GM12878 (cell line): ENCODE results near the gene PSMB3. TPM values are rescaled to one million over a fixed set of nuclear protein-coding genes. Genes with fewer than 3 reads are reported as not detected.
A peak's percentile ranks its signal among the peaks of the same experiment; 100 is the strongest.

Source experiments
- ASH2L ChIP-seq: fragments of 300-600, 200-600 bp; sonication (generic); IDR thresholded peaks from 2 replicates; pipeline ENCODE4 v1.6.1; 2017; ENCODE audit warnings: low read depth, mild to moderate bottlenecking, borderline replicate concordance
- BCL3 ChIP-seq: IDR thresholded peaks from 2 replicates; pipeline ENCODE4 v1.6.1; 2011; ENCODE audit warnings: borderline replicate concordance, low read depth, mild to moderate bottlenecking, moderate library complexity, low read length; ENCODE audit not compliant: insufficient read depth, poor library complexity, severe bottlenecking
- BHLHE40 ChIP-seq, 2 experiments: fragments of 450-650 bp in 1 of 2; IDR thresholded peaks; 2 replicates each; pipeline ENCODE4 v1.6.1; 2011 to 2017; ENCODE audit warnings: low read depth in 2 of 2, borderline replicate concordance in 1 of 2, improper control_type of control experiment in 1 of 2, low read length in 1 of 2, mild to moderate bottlenecking in 1 of 2
- CBFB ChIP-seq: IDR thresholded peaks from 2 replicates; pipeline ENCODE4 v1.6.1; 2016; ENCODE audit warnings: antibody characterized with exemption, low read depth
- CREM ChIP-seq: IDR thresholded peaks from 2 replicates; pipeline ENCODE4 v1.6.1; 2014; ENCODE audit warnings: antibody characterized with exemption, low read depth
- ESRRA ChIP-seq: IDR thresholded peaks from 2 replicates; pipeline ENCODE4 v1.6.1; 2012; ENCODE audit warnings: mild to moderate bottlenecking, low read length, improper control_type of control experiment
- FOXM1 ChIP-seq: IDR thresholded peaks from 2 replicates; pipeline ENCODE4 v1.6.1; 2012; ENCODE audit warnings: low read depth, mild to moderate bottlenecking, inconsistent platforms, low read length, moderate library complexity
- JUNB ChIP-seq: IDR thresholded peaks from 2 replicates; pipeline ENCODE4 v1.6.1; 2016; ENCODE audit warnings: antibody characterized with exemption, mild to moderate bottlenecking
- LARP7 ChIP-seq: fragments of 450-650 bp; IDR thresholded peaks from 2 replicates; pipeline ENCODE4 v1.6.1; 2017; ENCODE audit warnings: mild to moderate bottlenecking
- MEF2A ChIP-seq: IDR thresholded peaks from 2 replicates; pipeline ENCODE4 v1.6.1; 2011; ENCODE audit warnings: low read depth, mild to moderate bottlenecking, low read length, moderate library complexity; ENCODE audit not compliant: insufficient read depth
- MXI1 ChIP-seq: fragments of 150-350 bp; IDR thresholded peaks from 2 replicates; pipeline ENCODE4 v1.6.1; 2011; ENCODE audit warnings: low read depth, mild to moderate bottlenecking, inconsistent platforms, low read length, improper control_type of control experiment
- NFXL1 ChIP-seq: fragments of 450-650 bp; IDR thresholded peaks from 2 replicates; pipeline ENCODE4 v1.6.1; 2017; ENCODE audit warnings: antibody characterized with exemption, mild to moderate bottlenecking, borderline replicate concordance
- NR2C1 ChIP-seq: fragments of 450-650 bp; IDR thresholded peaks from 2 replicates; pipeline ENCODE4 v1.6.1; 2017; ENCODE audit warnings: antibody characterized with exemption, mild to moderate bottlenecking, moderate library complexity
- PML ChIP-seq: IDR thresholded peaks from 2 replicates; pipeline ENCODE4 v1.6.1; 2012; ENCODE audit warnings: low read length, inconsistent platforms
- POLR2AphosphoS2 ChIP-seq: IDR thresholded peaks from 2 replicates; pipeline ENCODE4 v1.6.1; 2011; ENCODE audit warnings: low read depth, mild to moderate bottlenecking, low read length, improper control_type of control experiment, moderate library complexity
- RELB ChIP-seq: fragments of 450-650 bp; IDR thresholded peaks from 2 replicates; pipeline ENCODE4 v1.6.1; 2017; ENCODE audit warnings: low read depth, mild to moderate bottlenecking, moderate library complexity
- SREBF1 ChIP-seq: IDR thresholded peaks from 2 replicates; pipeline ENCODE4 v1.6.1; 2012; ENCODE audit warnings: mild to moderate bottlenecking, low read length
- SRF ChIP-seq, 2 experiments: IDR thresholded peaks; 2 replicates each; pipeline ENCODE4 v1.6.1; 2011; ENCODE audit warnings: low read depth in 2 of 2, low read length in 2 of 2, mild to moderate bottlenecking in 1 of 2, moderate library complexity in 1 of 2
- TAF1 ChIP-seq: IDR thresholded peaks from 2 replicates; pipeline ENCODE4 v1.6.1; 2011; ENCODE audit warnings: mild to moderate bottlenecking, low read depth, low read length, borderline replicate concordance
- TARDBP ChIP-seq: IDR thresholded peaks from 2 replicates; pipeline ENCODE4 v1.6.1; 2016; ENCODE audit warnings: borderline replicate concordance
- TCF12 ChIP-seq: IDR thresholded peaks from 2 replicates; pipeline ENCODE4 v1.6.1; 2011; ENCODE audit warnings: low read depth, mild to moderate bottlenecking, low read length
- TCF7 ChIP-seq: IDR thresholded peaks from 2 replicates; pipeline ENCODE4 v1.6.1; 2014; ENCODE audit warnings: antibody characterized with exemption, borderline replicate concordance
- YY1 ChIP-seq: IDR thresholded peaks from 2 replicates; pipeline ENCODE4 v1.6.1; 2011; ENCODE audit warnings: low read depth, mild to moderate bottlenecking, low read length
- ZBTB4 ChIP-seq: fragments of 450-650 bp; formaldehyde crosslinking; IDR thresholded peaks from 2 replicates; pipeline ENCODE4 v1.4.0; 2022; ENCODE audit warnings: mild to moderate bottlenecking, moderate library complexity
- polyA plus RNA-seq, 11 experiments: library from polyadenylated mRNA; depleted of rRNA in 4 of 11; unstranded in 6 of 11; stranded (reverse) in 5 of 11; fragments of >200 nt; fragmentation: Nextera tagmentation in 4 of 11; fragmentation: Illumina TruSeq in 1 of 11; extraction: Ambion mirVana in 4 of 11; extraction: Trizol in 1 of 11; gene quantifications; 1 replicate in 1 of 11; 2 replicates in 10 of 11; pipeline versions ENCODE4 v1.2.1 to v1.2.3, GENCODE V29; 2011 to 2016; ENCODE audit warnings: inconsistent platforms in 2 of 11, missing spikeins in 2 of 11, low read depth in 1 of 11
- total RNA-seq, 4 experiments: library from RNA; depleted of rRNA in 3 of 4; stranded (reverse); fragments of >200 nt in 3 of 4; fragmentation: Illumina TruSeq in 1 of 4; extraction: Trizol in 1 of 4; gene quantifications; 2 replicates each; pipeline versions ENCODE4 v1.2.1 to v1.2.3, GENCODE V29; 2013 to 2021

Gene PSMB3
- total and polyA plus RNA-seq, 10 of the 15 experiments (the other 5 are each of a cell fraction or from before 2014, with no cell fraction given) = 300 to 2,130 (median 490) TPM

- TF ChIP-seq PML (peak; percentile 68; the same call in 1 of the 2 replicates), POLR2AphosphoS2 (0 out of 2 replicates have a peak, but pooled peaks have one; percentile 31), RELB (peak; percentile 84), TCF7 (peak; percentile 59; the same call in 1 of the 2 replicates), JUNB (no peak), ESRRA (0 out of 2 replicates have a peak, but pooled peaks have one; percentile 48), BHLHE40 (IDR thresholded peaks at IDR 0.05; ENCODE audit: borderline replicate concordance in 1 of 2, low read depth in 2 of 2, low read length in 1 of 2) (peak; percentile 24 to 30; a peak in 1 of 4 replicates), TAF1 (peak; percentile 61; the same call in 1 of the 2 replicates), SRF (IDR thresholded peaks at IDR 0.05; ENCODE audit: low read depth in 2 of 2, low read length in 2 of 2) (0 out of 4 replicates have a peak, but pooled peaks of 1 of the 2 experiments have one; percentile 21), LARP7 (no peak; the same call in none of the 2 replicates), SREBF1 (0 out of 2 replicates have a peak, but pooled peaks have one; percentile 18), ASH2L (0 out of 2 replicates have a peak, but pooled peaks have one; percentile 17), NR2C1 (peak; percentile 26; the same call in 1 of the 2 replicates), NFXL1 (no peak), MEF2A (0 out of 2 replicates have a peak, but pooled peaks have one; percentile 4), ZBTB4 (no peak), MXI1 (peak; percentile 77; the same call in 1 of the 2 replicates), CREM (peak; percentile 51; the same call in 1 of the 2 replicates), YY1 (no peak), CBFB (peak; percentile 20; the same call in 1 of the 2 replicates), TCF12 (peak; percentile 52; the same call in 1 of the 2 replicates), BCL3 (peak; percentile 64), TARDBP (0 out of 2 replicates have a peak, but pooled peaks have one; percentile 13), FOXM1 (0 out of 2 replicates have a peak, but pooled peaks have one; percentile 6)
These were observed 48.6 kb upstream of the PSMB3 start (continued) for GRCh38 chr17:38703742-38704605.
